Activated CD8-positive, alpha-beta memory T cell treated with anti-CD3 and anti-CD28 coated beads for 24 hours (primary cell): ENCODE data around the gene PRR33.
A peak's percentile ranks its signal among the peaks of the same experiment; 100 is the strongest.

ENCODE experiments used
- DNase-seq: peaks from one replicate; pipeline ENCODE4 v3.0.0-alpha.2; 2020

Gene PRR33

DNA sequence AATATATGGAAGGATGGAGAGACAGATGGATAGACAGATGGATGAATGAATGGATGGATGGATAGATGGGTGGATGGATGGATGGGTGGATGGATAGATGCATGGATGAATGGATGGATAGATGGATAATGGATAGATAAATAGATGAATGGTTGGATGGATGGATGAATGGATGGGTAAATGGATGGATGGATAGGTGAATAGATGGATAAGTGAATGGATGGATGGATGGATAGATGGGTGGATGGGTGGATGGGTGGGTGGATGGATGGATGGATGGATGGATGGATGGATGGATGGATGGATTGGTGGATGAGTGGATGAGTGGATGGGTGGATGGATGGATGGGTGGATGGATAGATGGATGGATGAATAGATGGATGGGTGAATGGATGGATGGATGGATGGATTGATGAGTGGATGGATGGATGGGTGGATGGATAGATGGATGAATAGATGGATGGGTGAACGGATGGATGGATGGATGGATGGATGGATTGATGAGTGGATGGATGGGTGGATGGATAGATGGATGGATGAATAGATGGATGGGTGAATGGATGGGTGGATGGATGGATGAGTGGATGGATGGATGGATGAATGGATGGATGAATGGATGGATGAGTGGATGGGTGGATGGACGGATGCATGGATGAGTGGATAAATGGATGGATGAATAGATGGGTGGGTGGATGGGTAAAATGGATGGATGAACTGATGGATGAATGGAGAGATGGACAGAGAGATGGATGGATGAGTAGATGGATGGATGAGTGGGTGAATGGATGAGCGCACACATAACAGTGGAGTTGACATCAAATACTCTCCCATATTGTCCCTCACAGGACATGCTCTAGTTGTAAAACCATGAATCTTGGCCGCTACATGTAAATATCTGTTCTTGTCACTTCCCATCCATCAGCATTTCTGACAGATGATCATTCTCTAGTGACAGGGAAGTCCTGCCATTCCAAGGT, 30.0 kb downstream of the PRR33 start:
- no peak for DNase-seq

DNA sequence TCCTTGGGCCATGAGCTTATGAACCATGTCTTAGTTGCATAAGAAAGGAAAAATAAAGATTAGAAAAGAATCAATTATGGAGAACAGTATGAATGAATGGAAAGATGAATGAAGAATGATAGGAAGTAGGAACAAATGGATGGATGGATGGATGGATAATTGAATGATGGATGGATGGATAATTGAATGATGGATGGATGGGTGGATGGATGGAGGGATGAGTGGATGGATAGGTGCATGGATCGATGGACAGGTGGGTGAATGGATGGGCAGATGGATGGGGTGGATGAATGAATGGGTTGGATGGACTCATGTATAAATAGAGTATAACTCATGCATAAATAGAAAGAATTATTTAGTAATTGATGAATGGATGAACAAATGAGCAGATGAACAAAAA, 31.6 kb downstream of the PRR33 start:
- no peak for DNase-seq

DNA sequence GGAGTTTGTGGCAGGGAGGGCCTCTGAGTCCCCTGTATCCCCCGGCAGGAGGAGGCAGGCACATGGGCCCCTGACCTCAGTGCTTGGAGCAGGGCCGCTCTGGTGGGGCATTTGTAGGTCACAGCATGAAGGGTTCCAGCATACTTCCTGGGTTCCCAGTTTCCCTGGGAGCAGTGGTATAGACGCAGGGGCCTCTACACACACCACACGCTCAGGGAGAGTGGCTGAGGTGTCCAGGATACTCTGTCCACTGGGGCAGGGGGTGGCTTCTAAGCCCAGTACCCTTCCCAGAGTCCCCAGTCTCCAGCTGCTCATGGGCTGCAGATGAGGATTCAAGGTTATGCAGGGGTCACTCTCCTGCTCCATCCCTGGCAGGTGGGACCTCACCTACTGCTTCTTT, 32.7 kb downstream of the PRR33 start:
- DNase-seq: no peak

DNA sequence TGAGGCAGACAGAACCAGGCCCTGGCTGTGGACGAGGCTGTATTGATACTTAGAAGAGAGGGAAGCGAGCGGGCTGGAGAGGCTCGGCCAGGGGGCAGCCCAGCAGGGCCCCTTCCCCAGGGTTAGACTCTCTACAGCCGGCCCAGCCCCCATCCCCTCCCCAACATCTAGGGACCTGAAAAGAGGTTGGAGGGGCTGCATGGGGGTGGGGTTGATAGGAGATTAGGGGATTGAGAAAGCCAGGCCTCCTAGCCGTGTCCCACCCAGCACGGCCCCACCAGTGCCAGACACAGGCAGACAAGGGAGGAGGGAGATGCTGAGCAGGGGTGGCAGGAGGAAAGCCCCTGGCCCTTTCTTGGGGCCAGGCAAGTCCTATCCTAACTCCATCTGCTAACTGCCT, 33.1 kb downstream of the PRR33 start:
- no peak for DNase-seq

DNA sequence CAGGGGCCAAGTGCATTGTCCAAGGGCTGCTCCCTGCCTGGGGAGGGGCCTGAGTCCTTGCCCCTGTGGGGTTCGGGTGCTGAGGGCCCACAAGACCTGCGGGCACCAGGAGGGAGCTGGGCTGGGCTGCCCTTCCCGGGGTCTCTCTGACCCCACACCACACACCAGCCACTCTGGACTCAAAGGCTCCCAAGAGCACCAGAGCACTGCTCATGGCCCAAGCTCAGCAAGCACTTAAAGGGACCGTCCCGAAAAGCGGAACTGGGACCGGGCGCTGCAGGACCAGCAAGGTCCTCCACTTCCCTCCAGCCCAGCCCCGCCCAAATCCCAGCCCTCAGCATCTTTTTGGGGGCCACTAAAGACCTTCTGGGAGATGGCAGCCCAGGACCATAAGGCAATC, 33.5 kb downstream of the PRR33 start:
- DNase-seq: no peak

DNA sequence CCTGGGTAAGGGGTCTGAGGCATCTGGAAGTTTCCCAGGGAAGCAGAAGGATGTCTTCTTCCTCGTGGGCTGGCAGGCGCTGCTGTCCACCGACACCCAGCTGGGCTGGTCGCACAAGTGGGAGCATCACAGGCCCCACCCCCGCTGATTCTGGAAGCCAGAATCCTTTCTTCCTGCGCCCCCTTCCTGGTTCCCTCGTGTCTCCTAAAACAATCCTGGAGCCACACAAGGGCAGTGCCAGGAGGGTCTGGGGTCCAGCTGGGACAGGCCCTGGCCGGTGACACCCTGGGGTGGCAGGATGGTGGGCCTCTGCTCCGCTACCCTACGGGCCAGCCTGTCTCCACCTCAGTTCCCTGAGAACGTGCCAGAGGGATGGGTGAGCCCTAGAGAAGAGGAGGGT, 34.6 kb downstream of the PRR33 start:
- DNase-seq: no peak

DNA sequence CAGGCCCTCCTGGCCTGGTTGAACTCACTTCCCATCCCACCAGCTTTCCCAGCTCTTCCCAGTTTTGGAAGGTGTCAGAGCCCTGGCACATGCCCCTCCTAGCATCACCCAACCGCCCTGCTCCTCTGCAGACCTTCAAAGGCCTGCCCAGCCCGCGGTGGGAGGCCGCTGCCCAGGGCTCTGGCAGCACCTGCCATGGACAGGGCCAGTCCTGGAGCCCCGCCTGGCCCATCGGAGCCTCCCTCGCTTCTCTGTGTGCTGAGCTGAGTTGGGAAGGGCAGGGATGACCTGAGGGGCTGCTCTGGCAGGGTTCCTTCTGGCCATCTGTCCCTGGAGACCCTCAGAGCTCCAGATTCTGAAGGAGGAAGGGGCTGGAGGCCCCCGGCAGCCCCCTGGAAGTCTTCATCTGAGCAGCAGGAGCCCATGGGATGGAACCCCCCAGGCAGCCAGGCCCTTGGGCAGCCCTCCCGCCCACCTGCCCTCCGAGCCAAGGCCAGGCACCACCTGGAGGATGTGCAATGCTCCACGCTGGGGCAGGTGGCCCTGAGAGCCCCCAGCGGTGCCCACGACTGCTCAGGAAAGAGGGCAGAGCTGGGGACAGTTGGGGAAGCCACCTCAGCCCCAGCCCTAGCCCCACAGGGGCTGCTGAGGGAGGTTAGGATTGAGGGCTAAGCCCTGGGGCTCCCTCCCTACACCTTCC, 35.2 kb downstream of the PRR33 start:
- DNase-seq: no peak

DNA sequence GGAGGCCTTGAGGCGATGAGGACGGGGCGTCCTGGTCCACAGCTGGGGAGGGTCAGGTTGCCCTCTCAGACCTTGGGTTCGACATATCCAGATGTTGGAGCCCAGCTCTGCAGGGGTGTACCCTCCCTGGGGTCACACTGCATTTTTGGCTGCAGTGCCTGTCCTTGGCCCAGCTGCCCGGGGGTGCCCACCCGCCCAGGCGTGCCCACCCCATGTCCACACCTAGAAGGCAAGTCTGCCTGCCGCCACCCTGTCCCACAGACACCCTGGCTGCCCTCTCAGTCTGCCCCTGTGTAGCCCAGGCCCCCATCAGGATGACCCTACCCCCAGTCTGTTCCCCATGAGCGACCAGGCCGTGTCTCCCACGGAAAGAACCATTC, 35.8 kb downstream of the PRR33 start:
- DNase-seq: no peak

DNA sequence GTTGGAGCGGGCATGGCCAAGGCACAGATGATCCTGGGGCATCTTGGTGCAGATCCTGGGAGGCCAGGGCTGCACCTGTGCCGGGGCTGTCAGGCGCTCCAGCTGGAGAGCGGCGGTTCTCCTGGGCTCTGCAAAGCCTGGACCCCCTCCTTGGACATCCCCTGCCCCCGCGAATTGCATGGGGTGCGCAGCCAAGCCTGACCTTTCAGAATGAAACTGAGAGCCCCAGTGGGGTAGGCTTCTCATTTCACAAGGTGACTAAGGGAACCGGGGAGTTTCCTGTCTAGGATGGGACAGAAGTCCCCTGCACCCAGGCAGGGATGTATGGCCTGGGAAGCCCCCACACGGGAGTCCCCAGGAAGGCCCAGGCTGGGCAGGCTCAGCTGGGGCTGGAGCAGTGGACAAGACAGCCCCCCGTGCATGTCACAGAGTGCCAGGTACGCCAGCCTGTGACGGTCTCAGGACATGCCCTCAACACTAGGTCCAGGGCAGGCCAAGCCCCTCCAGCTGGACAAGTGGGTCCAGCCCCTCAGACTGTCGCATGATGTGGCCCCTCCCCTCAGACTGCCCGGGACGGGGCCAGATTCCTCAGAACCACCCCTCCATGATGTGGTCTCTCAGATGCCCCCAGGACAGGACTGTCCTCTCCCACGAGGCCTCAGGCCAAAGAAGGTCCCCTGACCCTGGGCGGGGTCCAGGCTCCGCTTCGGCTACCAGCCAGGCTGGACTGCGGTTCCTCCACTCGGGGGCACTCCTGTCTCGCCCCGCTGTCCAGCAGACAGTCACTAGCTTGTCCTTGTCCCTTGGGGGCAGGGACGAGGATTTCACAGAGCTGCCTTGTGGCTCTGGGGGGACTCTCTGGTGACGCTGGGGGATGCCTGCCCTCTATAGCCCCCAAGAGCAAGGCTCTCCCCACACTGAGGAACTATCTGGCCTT, 36.5 kb downstream of the PRR33 start:
- DNase-seq: peak; percentile 82

DNA sequence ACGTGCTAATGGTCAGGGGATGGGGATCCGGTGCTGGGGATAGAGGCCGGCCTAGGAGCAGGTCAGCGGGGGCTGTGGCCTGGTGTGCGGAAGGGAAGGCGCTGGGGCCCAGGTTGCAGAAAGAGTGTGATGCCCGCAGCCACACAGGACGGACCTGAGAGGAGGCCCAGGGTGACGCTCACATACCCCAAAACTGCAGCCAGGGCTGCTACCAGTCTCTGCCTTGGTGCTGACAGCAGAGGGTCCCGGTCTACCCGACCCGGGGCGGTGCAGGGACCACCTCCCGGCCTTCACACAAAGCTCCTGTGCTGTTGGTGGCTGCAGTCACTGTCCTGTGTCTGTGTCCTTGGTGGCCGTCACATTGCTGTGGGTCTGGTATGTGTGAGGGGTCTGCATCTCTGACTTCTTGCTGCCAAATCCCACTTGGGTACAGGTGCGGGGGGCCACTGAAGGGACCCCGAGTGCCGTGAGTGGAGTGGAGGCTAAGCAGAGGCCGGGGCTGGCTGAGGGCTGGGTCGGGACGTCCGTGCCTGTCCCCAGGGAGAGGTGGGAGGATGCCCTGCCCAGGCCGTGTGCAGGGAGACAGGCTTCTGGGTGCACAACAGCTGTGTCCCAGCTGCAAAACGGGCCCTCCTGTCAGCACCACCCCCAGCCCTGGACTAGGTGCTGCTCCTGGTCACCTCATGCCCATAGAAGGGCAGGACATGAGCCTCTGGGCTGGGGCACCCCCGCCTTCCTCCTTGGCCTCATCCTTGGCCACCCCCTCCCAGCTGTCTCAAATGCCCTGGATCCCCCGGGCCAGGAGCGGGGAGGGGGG, 37.4 kb downstream of the PRR33 start:
- no peak for DNase-seq

DNA sequence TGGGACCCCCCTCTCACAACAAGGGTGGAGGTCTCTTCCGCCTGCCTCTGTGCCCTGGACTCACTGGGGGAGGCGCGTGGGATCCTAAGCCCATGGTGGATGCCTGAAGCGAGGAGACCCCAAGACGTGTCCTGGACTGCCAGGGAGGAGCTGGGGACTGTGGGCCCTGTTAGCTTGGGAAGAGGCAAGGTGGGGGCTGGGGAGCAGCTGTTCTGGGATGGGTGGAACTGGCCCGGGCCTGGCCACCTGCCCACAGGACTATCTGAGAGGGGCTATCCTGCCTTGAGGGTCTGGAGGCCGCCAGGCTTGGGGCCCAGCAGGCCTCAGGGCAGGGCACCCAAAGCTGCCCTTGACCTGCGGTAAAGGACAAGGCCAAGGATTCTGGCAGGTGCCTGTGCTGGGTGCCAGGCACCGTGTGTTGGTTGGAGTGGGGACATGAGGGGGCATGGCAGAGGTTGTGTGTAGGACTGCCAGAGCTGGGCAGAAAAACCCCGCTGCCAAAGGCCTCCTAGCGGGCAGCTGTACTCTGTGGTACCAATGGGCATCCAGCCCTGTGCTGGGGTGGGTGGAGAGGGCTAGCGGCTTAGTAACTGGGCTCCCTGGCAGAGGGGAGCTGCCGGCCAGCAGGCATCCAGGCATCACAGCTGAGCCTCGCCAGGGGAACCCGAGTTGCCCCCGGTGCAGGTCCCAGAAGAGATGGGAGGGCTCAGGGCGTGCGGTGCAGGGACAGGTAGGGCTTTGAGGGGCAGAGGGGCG, 38.1 kb downstream of the PRR33 start:
- peak; percentile 82 for DNase-seq

DNA sequence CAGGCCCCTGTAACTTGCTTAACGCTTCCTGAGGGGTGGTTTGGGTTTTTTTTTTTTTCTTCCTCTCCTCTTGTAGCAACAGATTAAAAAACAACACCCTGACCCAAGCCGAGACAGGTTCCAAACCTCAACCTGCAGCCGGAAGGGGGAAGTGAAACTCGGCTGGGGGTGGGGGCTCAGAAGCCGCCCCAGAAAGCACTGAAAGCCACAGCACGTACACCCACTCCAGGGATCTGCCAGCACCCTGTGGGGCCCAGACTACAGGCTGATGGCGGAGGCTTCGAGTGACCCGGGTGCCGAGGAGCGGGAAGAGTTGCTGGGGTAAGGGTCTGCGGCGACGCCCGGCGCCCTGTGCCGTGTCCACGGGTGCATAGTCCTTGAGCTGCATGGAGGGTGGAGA, 38.8 kb downstream of the PRR33 start, which contains the start of gene LSP1:
LSP1 (plus strand) TSS at position 208 of the 400 bp plus-strand sequence; CDS start at position 269, 61 bp downstream.
- peak; percentile 91 for DNase-seq

DNA sequence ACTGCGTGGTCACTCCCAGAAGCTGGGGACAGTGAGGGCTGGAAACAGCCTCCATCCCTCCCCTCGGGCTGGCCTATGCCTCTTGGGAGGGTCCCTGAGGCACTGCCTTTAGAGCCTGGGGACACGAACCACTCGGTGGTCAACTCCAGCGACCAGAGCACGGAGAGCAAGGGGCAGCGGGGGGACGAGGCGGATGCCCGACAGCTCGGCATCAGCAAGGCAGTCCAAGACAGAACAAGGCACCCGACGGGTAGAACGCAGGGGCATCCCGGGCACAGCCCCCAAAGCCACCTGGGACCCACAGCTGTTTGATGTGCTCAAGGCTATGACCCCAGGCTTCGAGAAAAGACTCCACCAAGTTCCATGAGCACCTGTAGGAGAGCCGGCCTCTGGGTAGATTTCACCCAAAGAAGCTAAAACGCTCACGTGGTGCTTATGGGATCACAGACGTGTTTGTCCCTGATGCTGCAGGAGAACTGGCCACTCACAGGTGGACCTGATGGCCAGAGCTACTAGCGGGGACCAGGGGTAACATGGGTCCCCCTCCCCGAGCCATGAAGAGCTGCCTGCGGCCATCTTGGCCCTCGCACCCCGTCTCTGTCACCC, 39.3 kb downstream of the PRR33 start:
- no peak for DNase-seq

DNA sequence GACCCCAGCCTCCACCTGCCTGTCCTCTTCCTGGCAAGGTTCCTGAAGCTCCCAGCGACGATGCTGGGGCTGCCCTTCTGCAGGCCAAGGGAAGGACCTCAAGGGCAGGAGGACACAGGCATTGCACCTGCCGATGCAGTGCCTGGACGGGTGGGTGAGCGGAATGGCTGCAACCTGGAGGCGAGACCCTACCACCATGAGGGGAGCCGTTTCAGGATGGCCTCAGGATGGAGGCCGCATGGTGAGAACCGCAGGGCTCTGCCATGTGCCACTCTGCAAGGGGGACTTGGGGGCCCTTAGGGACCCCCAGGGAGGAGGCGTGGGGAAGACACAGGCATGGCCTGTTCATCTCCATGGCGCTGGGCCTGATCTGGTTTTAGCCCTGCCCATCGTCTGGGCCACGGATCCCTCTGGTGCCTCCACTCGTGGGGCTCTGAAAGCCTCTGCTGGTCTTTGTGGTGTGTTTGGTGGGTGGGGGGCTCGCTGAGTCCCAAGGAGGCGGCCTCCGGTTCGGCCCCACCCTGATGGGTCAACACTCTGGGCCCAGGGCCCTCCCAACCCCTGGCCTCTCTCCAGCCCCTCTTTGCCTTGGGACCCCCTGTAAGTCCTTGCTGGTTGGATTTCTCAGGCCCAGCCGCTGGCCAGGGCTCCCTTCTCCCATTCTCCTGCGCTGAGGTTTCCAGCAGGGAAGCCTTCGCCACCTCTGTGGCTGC, 40.1 kb downstream of the PRR33 start:
- no peak for DNase-seq

DNA sequence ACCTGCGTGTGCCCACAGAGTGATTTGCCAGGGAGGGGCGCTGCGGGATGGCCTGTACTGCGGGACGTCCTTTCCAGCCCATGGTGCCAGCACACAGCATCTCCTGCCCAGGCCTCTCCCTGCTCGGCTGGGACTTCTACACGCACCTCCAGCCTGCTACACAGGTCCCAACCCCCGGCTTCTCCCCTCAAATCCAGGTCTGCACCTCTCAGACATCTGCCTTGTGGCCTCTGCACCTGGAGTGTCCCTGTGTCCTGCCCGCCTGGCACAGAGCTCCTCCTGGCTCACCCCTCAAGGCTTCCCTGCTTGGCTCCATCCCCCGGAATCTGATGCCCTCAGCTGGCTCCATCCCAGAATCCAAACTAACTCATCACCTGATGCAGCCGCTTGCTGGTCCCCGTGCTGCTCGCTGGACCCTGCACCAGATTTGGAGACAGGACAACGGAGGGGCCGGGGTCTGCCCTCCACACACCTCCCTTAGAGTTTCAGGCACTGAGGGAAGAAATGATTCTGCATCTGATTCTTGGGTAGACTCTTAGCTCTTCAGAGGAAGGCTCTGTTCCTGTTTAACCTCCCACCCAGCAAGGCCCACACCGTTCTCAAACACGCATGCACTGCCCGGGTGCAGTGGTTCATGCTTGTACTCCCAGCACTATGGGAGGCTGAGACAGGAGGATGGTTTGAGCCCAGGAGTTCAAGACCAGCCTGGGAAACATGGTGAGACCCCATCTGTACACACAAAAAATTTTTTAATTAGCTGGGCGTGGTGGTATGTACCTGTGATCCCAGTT, 42.9 kb downstream of the PRR33 start:
- no peak for DNase-seq

DNA sequence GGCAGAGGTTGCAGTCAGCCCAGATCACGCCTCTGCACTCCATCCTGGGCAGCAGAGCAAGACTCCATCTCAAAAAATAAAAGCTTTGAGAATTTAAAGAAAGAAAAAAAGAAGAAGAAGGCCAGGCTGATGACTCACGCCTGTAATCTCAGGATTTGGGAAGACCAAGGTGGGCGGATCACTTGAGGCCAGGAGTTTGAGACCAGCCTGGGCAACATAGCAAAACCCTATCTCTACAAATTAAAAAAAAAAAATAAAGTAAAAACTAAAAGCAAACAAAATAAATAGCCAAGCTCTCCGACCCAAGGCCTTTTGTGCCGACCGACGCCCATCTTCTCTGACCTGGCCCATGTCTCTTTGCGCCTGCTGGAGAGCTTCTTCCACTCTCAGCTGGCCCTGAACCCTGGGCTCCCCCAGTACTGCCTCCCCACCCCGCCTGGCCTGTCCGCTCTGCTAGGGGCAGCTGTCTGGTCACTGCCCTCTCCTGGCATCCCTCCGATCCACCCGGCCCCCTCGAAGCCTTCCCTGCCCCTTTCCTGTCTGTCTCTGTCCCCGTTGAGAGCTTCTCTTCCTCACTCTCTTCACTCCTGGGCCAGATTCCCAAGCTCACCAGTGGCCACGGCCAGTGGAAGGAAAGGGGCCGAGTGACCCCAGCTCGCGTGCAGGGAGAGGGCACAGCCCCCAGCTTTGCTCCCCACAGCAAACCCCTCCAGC, 43.6 kb downstream of the PRR33 start:
- DNase-seq: no peak

DNA sequence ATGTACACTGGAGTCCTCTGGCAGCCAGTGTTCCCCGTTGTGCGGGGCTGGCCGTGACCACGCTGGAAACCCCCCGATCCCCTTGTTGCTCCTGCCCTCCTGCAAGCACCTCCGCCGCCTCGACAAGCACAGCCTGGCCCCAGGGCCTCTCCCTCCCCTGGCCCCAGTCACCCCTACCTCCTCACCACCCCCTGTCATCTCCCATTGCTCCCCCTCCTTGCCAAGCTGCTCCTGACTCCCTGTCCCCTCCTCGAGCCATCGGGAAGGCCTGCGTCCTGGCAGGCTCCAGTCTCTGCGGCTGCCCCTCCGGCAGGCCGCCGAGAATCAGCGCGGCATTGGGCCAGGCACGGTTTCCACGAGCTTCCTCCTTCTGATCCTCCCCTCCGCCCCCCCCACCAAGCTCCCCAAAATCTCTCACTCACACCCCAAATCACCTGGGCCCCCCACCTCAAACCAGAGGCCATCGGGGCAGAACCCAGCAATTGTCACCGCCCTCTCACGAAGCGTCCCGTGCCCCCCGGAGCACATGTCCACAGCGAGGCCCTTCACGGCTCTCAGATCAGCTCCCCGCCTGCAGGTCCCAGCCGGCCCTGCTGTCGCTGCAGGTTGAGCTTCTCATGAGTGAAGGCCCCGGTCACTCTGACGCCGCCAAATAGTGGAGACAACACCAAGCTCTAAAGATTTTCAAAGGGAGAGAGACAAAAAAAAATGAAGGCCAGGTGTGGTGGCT, 44.5 kb downstream of the PRR33 start:
- no peak for DNase-seq

DNA sequence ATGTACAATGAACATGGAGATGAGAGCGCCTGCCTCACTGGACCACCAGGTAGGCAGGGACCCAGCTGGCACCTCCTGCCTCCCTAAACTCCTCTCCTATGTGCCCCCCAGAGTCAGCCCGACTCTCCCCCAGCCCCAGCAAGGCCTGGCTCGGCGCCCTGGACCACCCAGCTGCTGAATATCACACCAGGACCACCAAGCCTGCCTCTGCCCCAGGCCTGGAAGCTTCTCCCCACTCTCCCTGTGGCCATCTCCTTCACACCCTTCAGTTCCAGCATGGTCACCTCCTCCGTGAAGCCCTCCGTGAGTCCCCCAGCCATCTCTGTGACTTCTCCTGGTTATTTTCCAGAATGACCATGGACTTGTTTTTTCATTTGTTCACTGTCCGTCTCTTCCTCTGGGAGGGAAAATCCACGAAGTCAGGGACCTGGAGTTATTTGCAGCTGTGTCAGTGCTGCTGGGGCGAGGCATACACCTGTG, 45.2 kb downstream of the PRR33 start:
- DNase-seq: no peak
